HepG2 (cell line): Measurements from ENCODE around the gene BCL2L2. TPM values are rescaled to one million over a fixed set of nuclear protein-coding genes. Genes with fewer than 3 reads are reported as not detected.

Experiments
- CERS6 ChIP-seq: sonication (generic); formaldehyde crosslinking; IDR thresholded peaks from 2 replicates; pipeline ENCODE4 v1.5.0; 2020; ENCODE audit warnings: missing genetic modification reagents
- FOXM1 ChIP-seq: sonication (generic); formaldehyde crosslinking; IDR thresholded peaks from 2 replicates; pipeline ENCODE4 v1.5.0; 2020; ENCODE audit warnings: missing genetic modification reagents
- HNRNPUL1 ChIP-seq: fragments of 200-400 bp; formaldehyde crosslinking; IDR thresholded peaks from 2 replicates; pipeline ENCODE4 v1.6.1; 2017; ENCODE audit warnings: low read depth, mild to moderate bottlenecking, low read length, moderate library complexity
- KLF13 ChIP-seq: sonication (generic); formaldehyde crosslinking; IDR thresholded peaks from 2 replicates; pipeline ENCODE4 v1.4.0; 2020; ENCODE audit warnings: mild to moderate bottlenecking, missing genetic modification reagents
- MED1 ChIP-seq: sonication (generic); formaldehyde crosslinking; IDR thresholded peaks from 2 replicates; pipeline ENCODE4 v1.4.0; 2020; ENCODE audit warnings: missing genetic modification reagents
- NFAT5 ChIP-seq: sonication (generic); formaldehyde crosslinking; IDR thresholded peaks from 2 replicates; pipeline ENCODE4 v1.4.0; 2020; ENCODE audit warnings: missing genetic modification reagents
- PHF5A ChIP-seq: IDR thresholded peaks from one replicate; pipeline ENCODE4 v1.6.1; 2018; ENCODE audit warnings: low read depth, missing genetic modification reagents; ENCODE audit not compliant: unreplicated experiment
- TBP ChIP-seq: sonication (generic); formaldehyde crosslinking; IDR thresholded peaks from 2 replicates; pipeline ENCODE4 v1.5.0; 2020; ENCODE audit warnings: missing genetic modification reagents
- USF2 ChIP-seq, 2 experiments: sonication (generic) in 1 of 2; formaldehyde crosslinking in 1 of 2; IDR thresholded peaks; 2 replicates each; pipeline versions ENCODE4 v1.5.1 to v1.6.1; 2011 to 2020; ENCODE audit warnings: borderline replicate concordance in 1 of 2, low read depth in 1 of 2, low read length in 1 of 2, mild to moderate bottlenecking in 1 of 2, missing genetic modification reagents in 1 of 2, moderate library complexity in 1 of 2
- ZBTB1 ChIP-seq: sonication (generic); formaldehyde crosslinking; IDR thresholded peaks from 2 replicates; pipeline ENCODE4 v1.4.0; 2020; ENCODE audit warnings: missing genetic modification reagents, borderline replicate concordance
- ZFP37 ChIP-seq: sonication (generic); formaldehyde crosslinking; IDR thresholded peaks from 2 replicates; pipeline ENCODE4 v1.4.0; 2020; ENCODE audit warnings: missing genetic modification reagents, borderline replicate concordance
- ZNF17 ChIP-seq: sonication (generic); formaldehyde crosslinking; IDR thresholded peaks from 2 replicates; pipeline ENCODE4 v1.5.0; 2020; ENCODE audit warnings: mild to moderate bottlenecking, missing genetic modification reagents
- ZNF432 ChIP-seq: sonication (generic); formaldehyde crosslinking; IDR thresholded peaks from 2 replicates; pipeline ENCODE4 v1.5.0; 2020; ENCODE audit warnings: missing genetic modification reagents, mild to moderate bottlenecking, borderline replicate concordance
- ZNF563 ChIP-seq: sonication (generic); formaldehyde crosslinking; IDR thresholded peaks from 2 replicates; pipeline ENCODE4 v1.8.0; 2022; ENCODE audit warnings: mild to moderate bottlenecking, moderate library complexity, missing genetic modification reagents
- ZNF670 ChIP-seq: sonication (generic); formaldehyde crosslinking; IDR thresholded peaks from 2 replicates; pipeline ENCODE4 v1.8.0; 2022; ENCODE audit warnings: mild to moderate bottlenecking, missing genetic modification reagents, borderline replicate concordance
- ZZZ3 ChIP-seq: sonication (generic); formaldehyde crosslinking; IDR thresholded peaks from 2 replicates; pipeline ENCODE4 v1.4.0; 2020; ENCODE audit warnings: missing genetic modification reagents, mild to moderate bottlenecking, borderline replicate concordance
- polyA plus RNA-seq, 8 experiments: library from polyadenylated mRNA; depleted of rRNA in 3 of 8; stranded (reverse) in 7 of 8; unstranded in 1 of 8; fragments of >200 nt; fragmentation: Illumina TruSeq in 4 of 8; extraction: Trizol in 4 of 8; gene quantifications; 2 replicates each; pipeline versions ENCODE4 v1.2.1 to v1.2.3, GENCODE V29; 2011 to 2016; ENCODE audit warnings: low read depth in 4 of 8, missing spikeins in 1 of 8, mixed read lengths in 1 of 8; ENCODE audit not compliant: insufficient read depth in 1 of 8
- total RNA-seq, 5 experiments: library from RNA; depleted of rRNA; stranded (reverse); fragments of >200 nt; fragmentation: Illumina TruSeq; extraction: Trizol; gene quantifications; 2 replicates each; pipeline ENCODE4 v1.2.3, GENCODE V29; 2016; ENCODE audit warnings: low read depth in 1 of 5
- TF ChIP-seq, protein P1 (sequence below): sonication (generic); formaldehyde crosslinking; IDR thresholded peaks from 2 replicates; pipeline ENCODE4 v1.4.0; 2020; ENCODE audit warnings: missing genetic modification reagents; ENCODE audit errors: not compliant biosample characterization
- TF ChIP-seq, protein P2 (sequence below): fragments of 450-650 bp; IDR thresholded peaks from 2 replicates; pipeline ENCODE4 v1.6.1; 2016

The BCL2L2 gene
- total and polyA plus RNA-seq, 2 of the 13 experiments (the other 11 are each of a cell fraction or from before 2014, with no cell fraction given): 28.1 to 49.8 TPM

- TF ChIP-seq ZNF17 (CRISPR knock-in tag) (no peak), ZNF432 (no peak), MED1 (CRISPR knock-in tag) (peak; percentile 40; the same call in 1 of the 2 replicates), KLF13 (no peak), ZFP37 (CRISPR knock-in tag) (no peak), FOXM1 (no peak), ZNF563 (no peak), USF2 (IDR thresholded peaks at IDR 0.05; ENCODE audit: low read depth, low read length) (no peak), USF2 (CRISPR knock-in tag; IDR thresholded peaks at IDR 0.05; ENCODE audit: borderline replicate concordance) (no peak), NFAT5 (CRISPR knock-in tag) (no peak), PHF5A (CRISPR knock-in tag) (no peak), CERS6 (no peak), HNRNPUL1 (no peak), ZZZ3 (no peak), ZBTB1 (no peak), TBP (CRISPR knock-in tag) (no peak), ZNF670 (CRISPR knock-in tag) (no peak)
- TF ChIP-seq, protein P1, sequence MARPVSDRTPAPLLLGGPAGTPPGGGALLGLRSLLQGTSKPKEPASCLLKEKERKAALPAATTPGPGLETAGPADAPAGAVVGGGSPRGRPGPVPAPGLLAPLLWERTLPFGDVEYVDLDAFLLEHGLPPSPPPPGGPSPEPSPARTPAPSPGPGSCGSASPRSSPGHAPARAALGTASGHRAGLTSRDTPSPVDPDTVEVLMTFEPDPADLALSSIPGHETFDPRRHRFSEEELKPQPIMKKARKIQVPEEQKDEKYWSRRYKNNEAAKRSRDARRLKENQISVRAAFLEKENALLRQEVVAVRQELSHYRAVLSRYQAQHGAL (CRISPR knock-in tag): no peak
- TF ChIP-seq, protein P2, sequence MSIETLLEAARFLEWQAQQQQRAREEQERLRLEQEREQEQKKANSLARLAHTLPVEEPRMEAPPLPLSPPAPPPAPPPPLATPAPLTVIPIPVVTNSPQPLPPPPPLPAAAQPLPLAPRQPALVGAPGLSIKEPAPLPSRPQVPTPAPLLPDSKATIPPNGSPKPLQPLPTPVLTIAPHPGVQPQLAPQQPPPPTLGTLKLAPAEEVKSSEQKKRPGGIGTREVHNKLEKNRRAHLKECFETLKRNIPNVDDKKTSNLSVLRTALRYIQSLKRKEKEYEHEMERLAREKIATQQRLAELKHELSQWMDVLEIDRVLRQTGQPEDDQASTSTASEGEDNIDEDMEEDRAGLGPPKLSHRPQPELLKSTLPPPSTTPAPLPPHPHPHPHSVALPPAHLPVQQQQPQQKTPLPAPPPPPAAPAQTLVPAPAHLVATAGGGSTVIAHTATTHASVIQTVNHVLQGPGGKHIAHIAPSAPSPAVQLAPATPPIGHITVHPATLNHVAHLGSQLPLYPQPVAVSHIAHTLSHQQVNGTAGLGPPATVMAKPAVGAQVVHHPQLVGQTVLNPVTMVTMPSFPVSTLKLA: no peak
These were observed 21.5 kb downstream of the BCL2L2 start (continued) for GRCh38 chr14:23327947-23328744.
